ENCODE data around the gene SLC17A1. TPM values are rescaled to one million over a fixed set of nuclear protein-coding genes. Genes with fewer than 3 reads are reported as not detected.

SLC17A1 gene
- not detected in 2 replicates for total RNA-seq (2014; rRNA removed; shearing (Covaris generic))

- DNase-seq (ENCODE audit: low spot score) = no peak
Measured at GRCh38 chr6:25831532-25832306, at the start of gene SLC17A1. SLC17A1 (minus strand) TSS chr6:25832052; CDS start chr6:25830557, 1,495 bp downstream.

- no peak for DNase-seq (ENCODE audit: low spot score)
Measured at GRCh38 chr6:25880601-25881000, 48.7 kb upstream of the SLC17A1 start.

GRCh38 chr6:25878721-25879322 lies 47.0 kb upstream of the SLC17A1 start:
- DNase-seq (ENCODE audit: low spot score) = no peak

GRCh38 chr6:25875926-25876602 lies 44.2 kb upstream of the SLC17A1 start:
- DNase-seq (ENCODE audit: low spot score) = no peak

GRCh38 chr6:25875563-25875905 lies 43.7 kb upstream of the SLC17A1 start:
- no peak for DNase-seq (ENCODE audit: low spot score)

GRCh38 chr6:25874822-25875562 lies 43.1 kb upstream of the SLC17A1 start:
- no peak for DNase-seq (ENCODE audit: low spot score)

GRCh38 chr6:25874118-25874517 lies 42.3 kb upstream of the SLC17A1 start, which contains the start of gene SLC17A3:
SLC17A3 (minus strand) TSS chr6:25874243; CDS start chr6:25868387, 5,856 bp downstream.
- DNase-seq (ENCODE audit: low spot score) = no peak

GRCh38 chr6:25872814-25873213 lies 41.0 kb upstream of the SLC17A1 start:
- no peak for DNase-seq (ENCODE audit: low spot score)

GRCh38 chr6:25869840-25870239 lies 38.0 kb upstream of the SLC17A1 start:
- no peak for DNase-seq (ENCODE audit: low spot score)

GRCh38 chr6:25868436-25869183 lies 36.8 kb upstream of the SLC17A1 start:
- DNase-seq (ENCODE audit: low spot score) = no peak

- DNase-seq (ENCODE audit: low spot score) = no peak
Measured at GRCh38 chr6:25866011-25866410, 34.2 kb upstream of the SLC17A1 start.

- DNase-seq (ENCODE audit: low spot score) = no peak
Measured at GRCh38 chr6:25863360-25863759, 31.5 kb upstream of the SLC17A1 start.

- DNase-seq (ENCODE audit: low spot score) = no peak
Measured at GRCh38 chr6:25862199-25862598, 30.3 kb upstream of the SLC17A1 start.

GRCh38 chr6:25852756-25853155 lies 20.9 kb upstream of the SLC17A1 start:
- DNase-seq (ENCODE audit: low spot score) = no peak

GRCh38 chr6:25851961-25852360 lies 20.1 kb upstream of the SLC17A1 start:
- no peak for DNase-seq (ENCODE audit: low spot score)

- no peak for DNase-seq (ENCODE audit: low spot score)
Measured at GRCh38 chr6:25844518-25844917, 12.7 kb upstream of the SLC17A1 start.

- no peak for DNase-seq (ENCODE audit: low spot score)
Measured at GRCh38 chr6:25842526-25842925, 10.7 kb upstream of the SLC17A1 start.

- no peak for DNase-seq (ENCODE audit: low spot score)
Measured at GRCh38 chr6:25835442-25836283, 3.8 kb upstream of the SLC17A1 start.

GRCh38 chr6:25834950-25835349 lies 3.1 kb upstream of the SLC17A1 start:
- DNase-seq (ENCODE audit: low spot score) = no peak

GRCh38 chr6:25833136-25833535 lies 1.3 kb upstream of the SLC17A1 start:
- no peak for DNase-seq (ENCODE audit: low spot score)
